ENCODE measurements around the gene ELMO3. TPM values are rescaled to one million over a fixed set of nuclear protein-coding genes. Genes with fewer than 3 reads are reported as not detected.

ELMO3 gene
- total and polyA plus RNA-seq, 2 of the 13 experiments (the other 11 are each of a cell fraction or from before 2014, with no cell fraction given), result 2.6 to 4.0 TPM

DNA sequence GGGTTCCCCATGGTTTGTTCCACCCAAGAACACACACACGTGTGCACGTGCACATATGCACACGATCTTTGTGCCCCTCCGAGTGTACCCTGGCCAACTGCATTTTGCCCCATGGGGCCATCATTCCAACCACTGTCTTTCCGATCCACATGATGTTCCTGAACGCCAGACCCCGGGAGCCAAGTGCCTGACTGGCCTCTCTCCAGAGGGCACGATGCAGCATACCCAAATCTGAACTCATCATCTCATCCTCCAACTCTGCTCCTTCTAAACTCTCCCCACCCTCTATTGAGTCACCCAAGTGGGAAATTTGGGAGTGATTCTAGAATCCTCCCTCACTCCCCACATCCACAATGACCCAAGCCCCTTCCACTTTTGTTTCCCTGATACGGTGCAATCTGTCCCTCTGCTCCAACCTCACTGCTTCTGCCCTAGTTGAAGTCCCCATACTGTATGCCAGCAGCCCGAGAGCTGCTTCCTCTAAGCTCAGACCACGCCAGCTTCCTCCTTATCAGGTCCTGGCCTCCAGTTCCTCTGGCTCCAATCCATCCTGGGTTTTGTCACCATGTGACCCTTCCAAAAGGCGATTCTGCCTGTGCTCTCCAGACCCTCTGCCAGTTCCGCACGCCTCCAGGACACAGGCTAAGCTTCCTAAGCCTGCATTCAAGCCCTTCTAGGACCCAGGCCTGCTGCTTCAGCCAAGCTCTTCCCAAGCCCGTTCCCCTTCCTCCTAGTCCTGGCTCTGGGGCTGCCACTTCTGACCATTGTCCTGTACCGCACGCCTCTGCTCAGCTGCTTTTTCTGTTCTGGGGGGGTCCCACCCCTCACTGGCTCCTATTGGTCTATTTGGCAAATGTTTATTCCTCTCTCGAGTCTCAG, 17.9 kb downstream of the ELMO3 start:
- WGBS (ENCODE audit: low lambda C conversion rate), result 59% methylated on average over 18 of the region's 18 CpGs
- Histone ChIP-seq H3K36me3 (replicated peaks in 1 of 2; ENCODE audit: control insufficient read depth in 1 of 2, insufficient read depth in 2 of 2, low read length in 2 of 2) (no peaks in the 10 kb centered on the region), H3K4me3 (replicated peaks in 1 of 3; ENCODE audit: insufficient read depth in 1 of 3, low read depth in 2 of 3, low read length in 3 of 3) (no peak overlapping the region), H3K27me3 (ENCODE audit: control insufficient read depth in 1 of 2, insufficient read depth in 2 of 2, low read length in 2 of 2) (peaks cover 0 to 2% of the 10 kb centered on the region in 2 experiments; a peak in 1 of 5 replicates), H3K79me2 (ENCODE audit: insufficient read depth, low read length) (no peaks in the 10 kb centered on the region), H3K9ac (ENCODE audit: insufficient read depth, low read depth, low read length) (no peak overlapping the region), H2AFZ (ENCODE audit: low read length) (no peak overlapping the region), H3K9me3 (ENCODE audit: low read length) (no peaks in the 10 kb centered on the region), H4K20me1 (ENCODE audit: insufficient read depth, low read length) (no peaks in the 10 kb centered on the region), H3K27ac (ENCODE audit: extremely low read length, insufficient read depth, low read length) (no peak overlapping the region), H3K4me1 (ENCODE audit: insufficient read depth, low read length) (peaks cover 19% of the 10 kb centered on the region), H3K4me2 (ENCODE audit: low read depth, low read length) (no peak overlapping the region)
- BruUV-seq (replicated peaks), result no TSS peak
- FAIRE-seq, result no peak
- in situ Hi-C loops (cut with HindIII; ENCODE audit: extremely low pct_ligation_motif_present, low pct_unique_long_range_greater_than_20kb), result no loop called here
- CTCF ChIA-PET (ENCODE audit: low intra/inter-chr PET ratio, low total read pairs), result no interaction called here
- POLR2A ChIA-PET, result interaction anchor here (1.2 kb wide), 1 partner anchor 10 kb away, joined by 4 read pairs; the partner anchor contains the start of gene TMEM208
- no peak for ATAC-seq
- no peak for DNase-seq (ENCODE audit: low spot score)
- TF ChIP-seq, protein P1, sequence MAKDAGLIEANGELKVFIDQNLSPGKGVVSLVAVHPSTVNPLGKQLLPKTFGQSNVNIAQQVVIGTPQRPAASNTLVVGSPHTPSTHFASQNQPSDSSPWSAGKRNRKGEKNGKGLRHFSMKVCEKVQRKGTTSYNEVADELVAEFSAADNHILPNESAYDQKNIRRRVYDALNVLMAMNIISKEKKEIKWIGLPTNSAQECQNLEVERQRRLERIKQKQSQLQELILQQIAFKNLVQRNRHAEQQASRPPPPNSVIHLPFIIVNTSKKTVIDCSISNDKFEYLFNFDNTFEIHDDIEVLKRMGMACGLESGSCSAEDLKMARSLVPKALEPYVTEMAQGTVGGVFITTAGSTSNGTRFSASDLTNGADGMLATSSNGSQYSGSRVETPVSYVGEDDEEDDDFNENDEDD (CRISPR knock-in tag; IDR thresholded peaks at IDR 0.05; ENCODE audit: borderline replicate concordance), result no peak
- TF ChIP-seq, protein P2, sequence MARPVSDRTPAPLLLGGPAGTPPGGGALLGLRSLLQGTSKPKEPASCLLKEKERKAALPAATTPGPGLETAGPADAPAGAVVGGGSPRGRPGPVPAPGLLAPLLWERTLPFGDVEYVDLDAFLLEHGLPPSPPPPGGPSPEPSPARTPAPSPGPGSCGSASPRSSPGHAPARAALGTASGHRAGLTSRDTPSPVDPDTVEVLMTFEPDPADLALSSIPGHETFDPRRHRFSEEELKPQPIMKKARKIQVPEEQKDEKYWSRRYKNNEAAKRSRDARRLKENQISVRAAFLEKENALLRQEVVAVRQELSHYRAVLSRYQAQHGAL (CRISPR knock-in tag; IDR thresholded peaks at IDR 0.05; ENCODE audit: not compliant biosample characterization), result no peak
- TF ChIP-seq ZNF143 (CRISPR knock-in tag; IDR thresholded peaks at IDR 0.05) (no peak), PBX2 (CRISPR knock-in tag; IDR thresholded peaks at IDR 0.05) (no peak)
- intact Hi-C loops (cut with micrococcal nuclease; ENCODE audit: unreplicated experiment), result no loop called here

All from HepG2 (cell line).